Neural cell (in vitro differentiated cells): ENCODE results near the gene MYADML2.

Source experiments
- CTCF ChIP-seq: fragments of 450-650 bp; IDR thresholded peaks from 2 replicates; pipeline ENCODE4 v1.5.1; 2014; ENCODE audit warnings: antibody characterized with exemption, mild to moderate bottlenecking, moderate library complexity; ENCODE audit not compliant: poor library complexity, severe bottlenecking
- EZH2 ChIP-seq: fragments of 200-600, 300-800 bp; shearing (Covaris generic), sonication (generic); IDR thresholded peaks from 2 replicates; pipeline ENCODE4 v1.6.1; 2014; ENCODE audit warnings: antibody characterized with exemption, low read length, borderline replicate concordance, mild to moderate bottlenecking; ENCODE audit not compliant: insufficient read depth, poor library complexity, severe bottlenecking

DNA sequence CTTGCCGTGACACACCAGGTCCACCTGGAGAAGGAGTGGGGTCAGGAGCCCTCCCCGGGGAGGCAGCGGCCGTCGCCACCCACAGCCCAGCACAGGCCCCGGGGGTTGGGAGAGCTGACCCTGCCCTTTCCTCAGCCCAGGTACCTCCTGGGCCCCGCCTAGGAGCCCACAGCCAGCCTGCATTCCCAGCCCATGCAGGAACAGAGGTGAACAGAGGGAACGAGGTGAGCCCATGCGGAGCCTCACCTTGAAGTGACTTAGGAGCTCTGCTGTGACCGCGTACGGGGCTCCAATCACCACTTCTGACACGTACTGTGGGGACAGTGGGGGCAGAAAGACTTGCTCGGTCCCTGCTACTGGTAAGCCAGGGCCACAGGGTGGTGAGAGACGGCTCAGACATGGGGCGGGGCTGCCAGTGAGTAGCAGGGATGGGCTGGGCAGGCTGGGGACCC lies 41.6 kb downstream of the MYADML2 start:
- TF ChIP-seq EZH2 (no peak), CTCF (no peak)
